ENCODE results near the gene IRGC.

Gene IRGC

GRCh38 chr19:43690890-43691289 is 25.0 kb upstream of the IRGC start:
- DNase-seq (ENCODE audit: low read depth in 2 of 3, low spot score in 1 of 3) = no peak

- DNase-seq (ENCODE audit: low read depth in 2 of 3, low spot score in 1 of 3) = no peak
Observed at GRCh38 chr19:43691755-43692154, 24.1 kb upstream of the IRGC start.

- DNase-seq (ENCODE audit: low read depth in 2 of 3, low spot score in 1 of 3) = no peak
Observed at GRCh38 chr19:43692385-43692784, 23.5 kb upstream of the IRGC start.

DNA sequence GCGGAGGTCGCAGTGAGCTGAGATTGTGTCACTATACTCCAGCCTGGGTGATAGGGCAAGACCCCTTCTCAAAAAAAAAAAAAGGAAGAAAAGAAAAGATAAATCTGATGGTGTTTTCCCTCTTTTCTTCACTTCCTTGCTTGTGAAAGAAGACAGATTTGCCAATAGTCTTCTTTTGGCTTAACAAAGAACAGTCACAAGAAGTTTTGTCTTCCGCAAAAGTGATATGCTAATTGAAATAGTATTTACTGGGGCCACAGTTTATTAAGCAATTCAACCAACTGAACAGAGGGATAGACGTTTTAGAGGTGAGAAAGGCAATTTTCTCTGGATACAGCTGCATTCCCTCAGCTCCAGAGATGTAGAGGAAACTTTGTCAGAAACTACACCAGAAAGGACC is 23.0 kb upstream of the IRGC start:
- no peak for DNase-seq (ENCODE audit: low read depth in 2 of 3, low spot score in 1 of 3)

- no peak for DNase-seq (ENCODE audit: low read depth in 2 of 3, low spot score in 1 of 3)
Observed at GRCh38 chr19:43694553-43694952, 21.3 kb upstream of the IRGC start.

DNA sequence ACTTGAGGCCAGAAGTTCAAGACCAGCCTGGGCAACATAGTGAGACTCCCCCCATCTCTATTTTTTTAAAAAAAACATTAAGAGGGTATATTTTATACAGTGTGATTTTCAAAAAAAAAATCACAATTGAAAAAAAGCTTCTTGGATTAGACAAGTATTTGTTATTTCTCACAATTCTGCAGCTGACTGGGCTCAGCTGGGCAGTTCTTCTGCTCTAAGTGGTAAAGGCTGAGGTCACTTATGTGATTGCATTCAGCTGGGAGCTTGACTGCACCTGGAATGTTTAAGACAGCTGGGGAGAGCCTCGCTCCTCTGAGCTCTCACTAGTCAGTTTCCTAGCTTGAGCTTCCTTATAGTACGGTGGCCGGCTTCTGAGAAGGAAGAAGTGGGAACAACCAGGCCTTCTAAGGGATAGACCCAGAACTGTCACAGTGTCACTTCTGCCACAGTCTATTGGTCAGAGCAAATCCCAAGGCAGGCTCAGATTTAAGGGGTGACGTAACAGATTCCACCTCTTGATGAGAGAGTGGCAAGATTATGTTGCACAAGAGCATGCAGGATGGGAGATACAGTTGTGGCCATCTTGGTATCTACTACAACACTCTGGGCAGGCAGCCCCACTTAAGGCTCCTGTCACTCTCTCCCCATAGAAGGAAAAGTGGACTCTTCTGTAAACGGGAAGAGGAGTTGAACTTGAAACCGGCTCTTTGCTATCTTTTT is 19.7 kb upstream of the IRGC start:
- no peak for DNase-seq (ENCODE audit: low read depth in 2 of 3, low spot score in 1 of 3)

DNA sequence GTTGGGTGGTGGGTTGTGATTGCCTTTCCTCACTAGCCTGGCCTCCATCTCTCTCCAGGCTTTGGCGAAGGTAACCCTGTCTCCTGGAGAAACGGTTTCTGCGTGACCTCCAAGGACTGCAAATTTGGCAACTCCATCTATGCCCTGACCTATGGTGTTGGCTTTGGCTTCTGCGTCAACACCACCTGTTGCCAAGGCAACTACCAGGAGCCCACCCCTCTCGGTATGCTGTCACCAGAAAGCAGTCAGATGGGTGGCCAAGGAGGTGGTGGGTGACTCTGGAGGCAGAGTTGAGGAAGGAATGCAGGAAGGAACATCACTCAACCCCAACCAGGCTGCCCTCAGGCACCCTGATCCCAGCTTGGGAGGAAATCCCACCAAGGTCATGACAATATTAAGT is 18.6 kb upstream of the IRGC start:
- no peak for DNase-seq (ENCODE audit: low read depth in 2 of 3, low spot score in 1 of 3)

- DNase-seq (ENCODE audit: low read depth in 2 of 3, low spot score in 1 of 3) = no peak
Observed at GRCh38 chr19:43699506-43700394, 16.1 kb upstream of the IRGC start.

DNA sequence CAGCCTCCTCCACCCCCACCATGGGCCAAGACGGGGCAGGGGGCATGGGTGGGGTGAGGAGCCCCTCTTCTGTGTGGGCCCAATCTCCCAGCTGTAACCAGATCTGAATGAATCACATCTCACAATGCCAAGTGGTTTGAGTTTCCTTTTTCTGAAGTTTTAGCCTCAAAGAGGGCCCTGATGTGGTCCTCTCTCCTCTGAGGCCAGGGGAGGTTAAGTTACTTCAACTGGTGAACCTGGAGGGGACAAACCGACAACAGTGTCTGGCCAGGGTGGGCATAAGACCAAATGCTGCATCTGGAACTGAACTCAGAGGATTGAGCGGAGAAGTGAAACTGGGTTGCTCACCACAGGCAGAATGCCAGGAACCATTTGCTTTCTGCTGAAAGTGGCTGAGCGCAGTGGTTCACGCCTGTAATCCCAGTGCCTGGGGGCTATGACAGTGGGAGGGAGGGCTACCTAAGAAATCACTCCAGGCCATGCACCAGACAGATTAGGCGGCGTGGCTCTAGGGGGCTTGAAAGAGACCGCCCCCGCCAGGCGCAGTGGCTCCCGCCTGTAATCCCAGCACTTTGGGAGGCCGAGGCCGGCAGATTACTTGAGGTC is 15.4 kb upstream of the IRGC start:
- DNase-seq (ENCODE audit: low read depth in 2 of 3, low spot score in 1 of 3) = peak in 1 of 3 donors; percentile 6

- no peak for DNase-seq (ENCODE audit: low read depth in 2 of 3, low spot score in 1 of 3)
Observed at GRCh38 chr19:43704002-43704705, 11.7 kb upstream of the IRGC start.

- no peak for DNase-seq (ENCODE audit: low read depth in 2 of 3, low spot score in 1 of 3)
Observed at GRCh38 chr19:43705729-43706128, 10.1 kb upstream of the IRGC start.

- no peak for DNase-seq (ENCODE audit: low read depth in 2 of 3, low spot score in 1 of 3)
Observed at GRCh38 chr19:43707158-43707712, 8.6 kb upstream of the IRGC start.

DNA sequence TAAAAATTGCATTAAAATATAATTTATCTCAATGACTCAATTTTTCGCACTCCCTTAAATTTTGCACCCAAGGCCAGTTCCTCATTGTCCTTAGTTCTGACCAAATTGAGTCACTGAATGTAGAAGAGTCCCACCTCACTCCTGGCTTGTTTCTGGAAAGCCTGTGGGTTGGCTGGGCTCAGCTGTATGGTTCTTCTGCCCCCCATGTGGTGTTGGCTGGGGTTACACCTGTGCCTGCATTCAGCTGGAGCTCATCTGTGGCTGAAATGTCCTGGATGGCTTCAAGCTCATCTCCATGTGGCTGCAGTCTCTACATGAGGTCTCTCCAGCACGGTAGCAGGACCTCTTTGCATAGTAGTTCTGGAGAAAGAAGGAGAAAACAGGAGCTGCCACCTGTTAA is 7.2 kb upstream of the IRGC start:
- DNase-seq (ENCODE audit: low read depth in 2 of 3, low spot score in 1 of 3) = no peak

DNA sequence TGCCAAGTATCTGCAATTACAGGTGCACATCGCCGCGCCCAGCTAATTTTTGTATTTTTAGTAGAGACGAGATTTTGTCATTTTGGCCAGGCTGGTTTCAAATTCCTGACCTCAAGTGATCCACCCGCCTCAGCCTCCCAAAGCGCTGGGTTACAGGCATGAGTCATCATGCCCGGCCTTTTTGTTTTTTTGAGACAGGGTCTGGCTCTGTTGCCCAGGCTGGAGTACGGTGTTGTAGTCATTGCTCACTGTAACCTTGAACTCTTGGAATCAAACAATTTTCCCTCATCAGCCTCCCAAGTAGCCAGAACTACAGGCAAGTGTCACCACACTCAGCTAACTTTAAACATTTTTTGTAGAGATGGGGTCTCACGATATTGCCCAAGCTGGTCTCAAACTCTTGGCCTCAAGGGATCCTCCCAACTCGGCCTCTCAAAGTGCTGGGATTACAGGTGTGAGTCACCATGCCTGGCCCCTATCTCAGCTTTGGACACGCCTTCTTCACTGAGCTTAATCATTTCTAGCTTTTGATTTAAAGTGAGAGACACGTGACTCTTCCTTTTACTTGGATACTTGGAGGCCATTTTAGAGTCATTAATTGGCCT is 4.0 kb upstream of the IRGC start:
- DNase-seq (ENCODE audit: low read depth in 2 of 3, low spot score in 1 of 3) = no peak

- DNase-seq (ENCODE audit: low read depth in 2 of 3, low spot score in 1 of 3) = no peak
Observed at GRCh38 chr19:43713208-43713607, 2.7 kb upstream of the IRGC start.

DNA sequence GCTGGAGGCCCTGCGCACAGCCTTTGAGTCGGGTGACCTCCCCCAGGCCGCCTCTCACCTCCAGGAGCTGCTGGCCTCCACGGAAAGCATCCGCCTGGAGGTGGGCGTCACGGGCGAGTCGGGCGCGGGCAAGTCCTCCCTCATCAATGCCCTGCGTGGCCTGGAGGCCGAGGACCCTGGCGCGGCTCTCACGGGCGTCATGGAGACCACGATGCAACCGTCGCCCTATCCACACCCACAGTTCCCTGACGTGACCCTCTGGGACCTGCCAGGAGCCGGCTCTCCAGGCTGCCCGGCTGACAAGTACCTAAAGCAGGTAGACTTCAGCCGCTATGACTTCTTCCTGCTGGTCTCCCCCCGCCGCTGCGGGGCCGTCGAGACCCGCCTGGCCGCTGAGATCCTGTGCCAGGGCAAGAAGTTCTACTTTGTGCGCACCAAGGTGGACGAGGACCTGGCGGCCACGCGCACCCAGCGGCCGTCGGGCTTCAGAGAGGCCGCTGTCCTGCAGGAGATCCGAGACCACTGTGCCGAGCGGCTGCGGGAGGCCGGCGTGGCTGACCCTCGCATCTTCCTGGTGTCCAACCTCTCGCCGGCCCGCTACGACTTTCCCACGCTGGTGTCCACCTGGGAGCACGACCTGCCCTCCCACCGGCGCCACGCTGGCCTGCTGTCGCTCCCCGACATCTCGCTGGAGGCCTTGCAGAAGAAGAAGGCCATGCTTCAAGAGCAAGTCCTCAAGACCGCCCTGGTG is 2.9 kb downstream of the IRGC start:
- DNase-seq (ENCODE audit: low read depth in 2 of 3, low spot score in 1 of 3) = no peak

DNA sequence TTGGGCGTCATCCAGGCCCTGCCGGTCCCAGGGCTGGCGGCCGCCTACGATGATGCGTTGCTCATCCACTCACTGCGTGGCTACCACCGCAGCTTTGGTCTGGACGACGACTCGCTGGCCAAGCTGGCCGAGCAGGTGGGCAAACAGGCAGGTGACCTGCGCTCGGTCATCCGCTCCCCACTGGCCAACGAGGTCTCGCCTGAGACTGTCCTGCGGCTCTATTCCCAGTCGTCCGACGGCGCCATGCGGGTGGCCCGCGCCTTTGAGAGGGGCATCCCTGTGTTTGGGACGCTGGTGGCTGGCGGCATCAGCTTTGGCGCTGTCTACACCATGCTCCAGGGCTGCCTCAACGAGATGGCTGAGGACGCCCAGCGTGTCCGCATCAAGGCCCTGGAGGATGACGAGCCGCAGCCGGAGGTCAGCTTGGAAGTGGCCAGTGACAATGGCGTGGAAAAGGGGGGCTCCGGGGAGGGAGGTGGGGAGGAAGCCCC is 3.5 kb downstream of the IRGC start:
- DNase-seq (ENCODE audit: low read depth in 2 of 3, low spot score in 1 of 3) = no peak

DNA sequence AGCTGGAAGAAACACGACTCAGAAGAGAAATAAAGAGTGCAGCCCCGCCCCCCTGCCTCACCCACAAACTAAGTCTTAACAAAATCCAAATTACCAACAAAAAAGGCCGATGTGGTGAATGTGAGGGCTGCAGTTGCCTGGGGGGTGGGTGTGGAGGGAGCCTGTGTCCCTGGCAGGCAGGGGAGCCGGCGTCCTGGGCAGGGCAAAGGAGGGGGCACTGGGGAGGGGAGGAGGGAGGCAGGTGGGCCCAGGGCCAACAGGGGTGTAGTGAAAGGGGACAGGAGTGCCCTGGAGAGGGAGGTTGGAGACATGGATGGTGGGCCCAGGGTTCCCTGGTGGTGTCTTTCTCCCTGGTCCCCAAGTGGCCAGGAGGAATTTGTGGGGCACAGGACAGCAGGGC is 4.0 kb downstream of the IRGC start:
- DNase-seq (ENCODE audit: low read depth in 2 of 3, low spot score in 1 of 3) = no peak

DNA sequence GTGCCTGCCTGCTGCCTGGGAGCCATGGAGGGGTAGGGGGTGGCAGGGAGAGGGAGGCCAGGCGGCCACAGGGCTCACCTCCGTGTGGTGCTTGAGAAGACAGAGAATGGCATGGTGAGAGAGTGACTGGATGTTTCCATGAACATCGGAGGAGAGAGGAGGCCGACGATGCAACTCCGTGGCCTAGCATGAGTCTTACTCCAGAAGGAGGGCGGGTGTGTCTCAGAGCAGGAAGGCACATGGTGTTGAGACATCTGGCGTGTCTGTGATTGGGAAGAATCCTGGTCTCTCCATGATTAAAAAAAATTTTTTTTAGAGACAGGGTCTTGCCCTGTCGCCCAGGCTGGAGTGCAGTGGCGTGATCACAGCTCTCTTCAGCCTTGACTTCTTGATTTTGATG is 5.1 kb downstream of the IRGC start:
- no peak for DNase-seq (ENCODE audit: low read depth in 2 of 3, low spot score in 1 of 3)

DNA sequence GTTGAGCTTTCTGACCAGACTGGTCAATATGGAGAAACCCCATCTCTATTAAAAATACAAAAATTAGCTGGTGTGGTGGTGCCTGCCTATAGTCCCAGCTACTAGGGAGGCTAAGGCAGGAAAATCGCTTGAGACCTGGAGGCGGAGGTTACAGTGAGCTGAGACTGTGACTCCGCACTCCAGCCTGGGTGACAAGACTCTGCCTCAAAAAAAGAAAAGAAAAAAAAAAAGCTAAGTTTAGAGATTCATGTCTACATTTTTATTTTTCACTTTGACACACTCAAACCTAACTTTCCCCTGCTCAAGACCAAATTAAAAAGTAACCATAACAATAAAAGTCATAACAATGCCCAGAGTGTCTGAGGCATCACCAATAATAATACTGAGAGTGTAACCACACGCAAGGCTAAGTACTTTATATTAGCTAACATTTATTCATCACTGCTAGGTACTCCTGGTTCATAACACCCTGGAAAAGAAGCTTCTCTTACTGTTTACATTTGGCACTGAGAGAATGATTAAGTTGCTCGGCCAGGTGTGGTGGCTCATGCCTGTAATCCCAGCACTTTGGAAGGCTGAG is 5.7 kb downstream of the IRGC start:
- DNase-seq (ENCODE audit: low read depth in 2 of 3, low spot score in 1 of 3) = no peak

Data from stimulated activated CD4-positive, alpha-beta T cell treated with anti-CD3 and anti-CD28 coated beads, Interleukin-12 subunit alpha, Interleukin-12 subunit beta, amount 100 ng/mL, for 48 hours (primary cell).